Stimulated activated CD8-positive, alpha-beta memory T cell treated with anti-CD3 and anti-CD28 coated beads, Interleukin-4, amount 100 ng/mL, for 24 hours (primary cell): ENCODE measurements around the gene MAP3K5.
"Not testable (repeated sequence)": the region's sequence is repeated elsewhere in the genome, so short reads cannot be mapped to it uniquely, and the experiment has no call there.

Experiments
- DNase-seq: peaks from one replicate; pipeline ENCODE4 v3.0.0-alpha.2; 2020; ENCODE audit warnings: low read depth

Gene MAP3K5

GRCh38 chr6:136607932-136608772 is 184.1 kb downstream of the MAP3K5 start:
- peak; percentile 65 for DNase-seq

- DNase-seq, result no peak
Measured at GRCh38 chr6:136607204-136607931, 184.9 kb downstream of the MAP3K5 start.

DNA sequence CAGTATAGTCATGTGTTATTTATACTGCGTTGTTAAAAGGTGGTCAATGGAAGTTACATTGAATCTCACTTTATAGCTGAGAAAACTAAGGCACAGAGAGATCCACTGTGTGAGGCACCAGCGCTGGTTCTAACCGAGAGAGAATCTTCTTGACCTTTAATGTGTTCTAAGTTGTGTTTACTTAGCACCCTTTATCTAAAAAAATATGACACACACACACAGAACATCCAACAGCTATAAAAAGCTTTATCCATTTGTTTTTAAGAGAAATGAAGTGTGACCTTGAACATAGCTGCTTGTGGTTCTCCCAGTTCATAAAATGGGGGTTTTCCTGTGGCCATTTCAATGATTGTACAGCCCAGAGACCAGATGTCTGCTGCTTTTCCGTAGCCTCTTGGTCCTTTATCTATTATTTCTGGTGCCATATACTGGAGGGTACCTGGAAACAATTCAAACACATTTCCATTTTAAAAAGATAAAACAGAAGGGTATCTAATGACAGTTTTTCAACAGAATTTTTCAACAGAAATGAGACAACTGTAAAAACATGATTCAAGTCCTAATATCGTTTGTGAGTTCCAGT is 187.3 kb downstream of the MAP3K5 start:
- DNase-seq, result no peak

GRCh38 chr6:136604328-136604825 is 187.9 kb downstream of the MAP3K5 start:
- no peak for DNase-seq

DNA sequence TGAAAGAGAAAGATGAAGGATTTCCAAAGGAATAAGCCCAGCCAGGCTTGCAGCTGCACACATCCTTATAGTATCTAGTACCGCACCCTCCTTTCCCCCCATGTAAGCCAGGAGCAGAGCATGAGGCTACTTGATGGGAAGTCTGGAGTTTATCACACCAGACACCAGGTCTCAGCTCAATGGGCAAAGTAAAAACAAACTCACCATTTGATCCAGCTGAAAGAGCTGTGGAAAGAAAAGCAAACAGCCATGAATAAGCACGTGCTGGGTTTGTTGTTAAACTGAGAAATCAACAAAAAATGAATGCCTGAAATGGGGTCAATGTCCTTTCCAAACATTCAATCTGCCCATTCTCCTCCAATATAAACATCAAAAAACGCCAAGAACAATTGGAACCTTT is 191.5 kb downstream of the MAP3K5 start:
- DNase-seq, result no peak

DNA sequence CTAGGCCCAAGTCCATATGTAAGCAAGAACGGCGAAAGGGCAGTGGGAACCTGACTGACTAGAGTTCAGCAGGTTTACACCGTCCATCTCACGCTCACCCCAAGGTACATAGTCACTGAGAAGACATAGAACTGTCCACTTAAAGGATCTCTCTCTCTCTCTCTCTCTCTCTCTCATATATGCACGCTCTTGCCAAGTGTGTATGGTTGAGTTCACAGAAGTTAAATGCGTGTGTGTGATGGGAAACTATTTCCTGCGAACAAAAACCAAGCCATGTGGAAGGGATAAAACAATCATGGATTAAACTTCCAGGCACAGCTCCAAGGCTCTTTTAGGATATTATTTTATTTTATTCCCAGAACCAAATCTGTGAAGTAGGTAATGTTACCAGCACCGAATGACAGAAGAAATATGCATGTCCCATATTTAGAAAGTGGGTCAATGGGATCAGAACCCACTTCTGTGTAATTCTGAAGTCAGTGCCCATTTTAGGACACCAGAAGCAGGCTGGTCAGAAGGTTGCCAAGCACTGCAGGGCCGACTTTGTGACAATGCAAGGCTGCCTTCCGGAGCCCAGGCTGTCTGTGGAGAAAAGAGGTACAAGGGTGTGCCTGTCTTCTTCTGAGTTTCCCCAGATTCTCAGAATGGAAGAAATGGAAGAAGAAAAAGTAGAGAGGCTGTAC is 192.8 kb downstream of the MAP3K5 start:
- DNase-seq, result no peak

- no peak for DNase-seq
Measured at GRCh38 chr6:136598048-136598447, 194.2 kb downstream of the MAP3K5 start.

GRCh38 chr6:136594671-136595070 is 197.6 kb downstream of the MAP3K5 start:
- no peak for DNase-seq

- peak; percentile 7 for DNase-seq
Measured at GRCh38 chr6:136593748-136594490, 198.4 kb downstream of the MAP3K5 start.

DNA sequence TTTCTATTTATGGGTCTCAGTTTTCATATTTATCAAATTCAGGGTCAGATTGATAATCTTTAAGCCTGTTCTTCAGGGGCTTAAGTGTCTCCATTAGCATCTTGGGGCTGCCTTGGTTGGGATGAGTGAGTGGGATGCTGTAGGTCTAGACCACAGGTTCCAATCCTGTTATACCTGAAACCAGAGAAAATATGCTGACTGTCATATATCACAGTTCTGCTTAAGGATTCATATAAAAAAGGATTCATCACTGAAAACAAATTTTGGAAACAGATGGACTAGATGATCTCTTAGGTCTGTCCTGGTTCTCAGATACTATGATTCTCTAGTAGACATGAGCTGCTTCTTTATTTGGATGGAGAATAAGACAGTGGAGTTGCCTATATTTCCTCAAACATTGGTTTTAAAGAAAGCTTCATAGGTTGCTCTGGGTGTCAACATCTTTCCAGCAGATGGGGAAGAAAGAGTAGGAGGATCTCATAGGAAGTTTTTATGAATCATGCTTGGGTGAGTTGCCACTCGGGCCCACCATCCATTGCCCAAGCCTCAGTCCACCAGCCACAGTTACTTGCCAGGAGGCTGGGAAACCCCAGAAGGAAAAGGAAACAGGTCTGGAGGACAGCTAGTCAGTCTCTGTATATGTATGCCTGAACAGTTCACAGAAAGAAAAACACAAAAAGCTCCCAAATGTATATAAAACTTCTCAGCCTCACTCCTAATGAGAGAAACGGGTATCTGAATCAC is 199.2 kb downstream of the MAP3K5 start:
- DNase-seq, result no peak

- no peak for DNase-seq
Measured at GRCh38 chr6:136591617-136592016, 200.7 kb downstream of the MAP3K5 start.

GRCh38 chr6:136590846-136591245 is 201.4 kb downstream of the MAP3K5 start:
- not testable (repeated sequence) for DNase-seq

DNA sequence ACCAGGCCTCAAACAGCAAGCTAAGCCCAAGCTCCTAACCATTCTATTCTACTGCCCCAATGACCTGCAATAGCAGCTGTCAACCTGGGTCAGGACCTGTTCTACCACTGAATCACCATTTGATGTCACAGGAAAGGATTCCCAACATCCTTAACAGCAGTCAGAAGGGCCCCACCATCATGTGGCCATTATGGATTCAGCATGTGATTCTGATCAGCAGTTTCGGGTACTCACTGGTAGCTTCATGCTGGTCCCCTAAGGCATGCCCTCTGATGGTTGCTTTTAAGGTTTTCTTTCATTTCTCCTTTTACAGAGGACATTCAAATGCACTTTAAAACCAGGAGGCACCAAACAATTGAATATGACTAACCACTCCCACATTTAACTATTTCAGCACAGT is 204.8 kb downstream of the MAP3K5 start:
- DNase-seq, result no peak

DNA sequence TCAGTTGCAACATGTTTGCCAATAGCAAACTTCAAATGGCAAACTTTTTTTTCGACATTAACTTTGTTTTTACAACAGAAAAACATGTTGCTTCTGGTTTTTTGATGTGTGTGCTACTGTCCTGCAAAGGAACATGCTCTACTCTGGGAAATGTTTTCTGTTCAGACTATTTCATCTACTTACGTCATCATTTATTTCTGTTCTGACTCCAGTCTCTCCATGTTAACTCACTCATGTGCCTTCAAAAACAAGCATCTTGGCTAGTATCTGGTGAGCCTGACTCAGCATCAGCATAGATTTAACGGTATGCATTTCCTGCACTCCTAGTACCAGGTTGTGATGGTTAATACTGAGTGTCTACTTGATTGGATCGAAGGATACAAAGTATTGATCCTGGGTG is 206.0 kb downstream of the MAP3K5 start:
- no peak for DNase-seq

GRCh38 chr6:136585523-136585922 is 206.8 kb downstream of the MAP3K5 start:
- not testable (repeated sequence) for DNase-seq

DNA sequence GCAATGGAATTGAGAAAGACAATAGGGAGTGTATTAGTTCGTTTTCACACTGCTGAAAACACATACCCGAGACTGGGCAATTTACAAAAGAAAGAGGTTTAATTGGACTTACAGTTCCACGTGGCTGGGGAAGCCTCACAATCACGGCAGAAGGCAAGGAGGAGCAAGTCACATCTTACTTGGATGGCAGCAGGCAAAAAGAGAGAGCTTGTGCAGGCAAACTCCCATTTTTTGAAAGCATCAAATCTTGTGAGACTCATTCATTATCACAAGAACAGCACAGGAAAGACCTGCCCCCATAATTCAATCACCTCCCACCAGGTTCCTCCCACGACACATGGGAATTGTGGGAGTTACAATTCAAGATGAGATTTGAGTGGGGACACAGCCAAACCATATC is 208.0 kb downstream of the MAP3K5 start:
- DNase-seq, result not testable (repeated sequence)

DNA sequence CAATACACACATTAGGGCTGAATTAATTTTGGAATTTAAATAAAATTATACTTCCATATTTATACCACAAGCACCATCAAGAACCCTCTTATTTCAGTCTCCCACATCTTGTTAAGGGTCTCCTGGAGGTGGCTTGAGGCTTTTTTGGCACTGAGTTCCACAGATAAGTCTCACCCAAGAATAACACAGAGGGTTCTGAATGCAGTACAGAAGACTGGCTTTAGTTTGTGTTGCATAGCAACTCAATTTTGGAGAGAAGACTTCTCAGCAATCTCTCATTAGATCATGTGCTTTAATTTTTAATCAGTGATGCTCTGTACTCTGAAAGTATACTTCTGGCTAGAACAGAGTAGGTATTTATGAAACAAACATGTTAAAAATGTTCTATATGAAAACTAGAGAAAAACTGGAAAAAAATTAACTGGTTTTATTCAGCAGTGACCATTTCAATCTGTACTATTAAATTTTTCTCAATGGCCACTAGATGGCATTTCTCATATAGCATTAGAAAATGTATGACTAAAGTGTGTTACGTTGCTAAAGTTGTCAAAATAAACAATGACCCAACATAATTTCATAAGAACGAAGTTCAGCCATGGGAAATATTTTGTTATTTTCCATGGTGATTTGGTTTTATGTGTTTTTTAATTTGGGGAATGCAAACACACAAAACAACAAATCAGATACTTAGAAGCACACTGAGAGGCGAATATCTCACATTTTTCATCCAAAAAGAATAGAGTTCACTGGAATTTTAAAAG is 209.4 kb downstream of the MAP3K5 start:
- DNase-seq, result no peak

DNA sequence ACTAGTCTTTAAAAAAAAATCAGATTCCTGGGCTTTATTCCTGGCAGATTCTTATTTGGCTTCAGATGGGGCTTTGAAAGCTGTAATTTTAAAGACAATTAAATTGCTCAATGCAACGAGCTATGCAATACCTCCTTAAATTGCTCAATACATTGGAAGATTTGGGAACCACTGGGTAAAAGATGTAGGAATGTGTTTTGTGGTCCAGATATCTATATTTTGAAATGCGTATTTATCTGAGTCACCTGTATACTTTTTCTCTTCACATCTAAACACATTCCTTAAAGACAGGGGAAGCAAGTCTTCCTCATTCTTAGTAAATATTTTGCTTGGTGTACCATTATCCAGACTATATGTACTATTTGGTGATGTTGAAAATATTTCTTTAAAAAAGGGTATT is 212.5 kb downstream of the MAP3K5 start:
- no peak for DNase-seq

- no peak for DNase-seq
Measured at GRCh38 chr6:136576821-136577220, 215.5 kb downstream of the MAP3K5 start.

DNA sequence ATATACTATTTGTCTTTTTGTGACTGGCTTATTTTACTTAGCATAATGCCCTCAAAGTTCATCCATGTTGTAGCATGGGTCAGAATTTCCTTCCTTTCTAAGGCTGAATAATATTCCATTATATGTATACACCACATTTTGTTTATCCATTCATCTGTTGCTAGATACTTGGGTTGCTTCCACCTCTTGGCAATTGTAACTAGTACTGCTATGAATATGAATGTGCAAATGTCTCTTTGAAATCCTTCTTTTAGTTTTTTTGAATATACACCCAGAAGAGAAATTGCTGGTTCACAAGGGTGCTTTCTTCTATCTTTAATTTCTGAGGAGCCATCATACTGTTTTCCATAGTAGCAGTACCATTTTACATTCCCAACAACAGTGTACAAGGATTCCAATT is 220.8 kb downstream of the MAP3K5 start:
- DNase-seq, result no peak
